K562 (cell line): ENCODE results near the gene PLEKHN1. TPM values are rescaled to one million over a fixed set of nuclear protein-coding genes. Genes with fewer than 3 reads are reported as not detected.

Experiments
- ATAC-seq: fragments of 200-7000 bp; cut with Tn5 transposase; 3 replicates; pipeline ENCODE4 v1.9.1; 2020; ENCODE audit warnings: moderate library complexity
- BruUV-seq: library from RNA; stranded (reverse); fragments of 400-500 nt; replicated peaks from 2 replicates; lab custom pipeline; 2021; lab: Mats Ljungman, UMichigan
- CTCF ChIA-PET: fragments of 300-600 bp; formaldehyde crosslinking; extraction: SDS; loops from one replicate; lab custom pipeline; 2021; ENCODE audit warnings: low intra/inter-chr PET ratio; lab: Yijun Ruan, JAX
- POLR2A ChIA-PET: fragments of 300-600, 350-650 bp; sonication (Branson Sonifier 250); formaldehyde crosslinking; extraction: SDS; loops from one replicate; lab custom pipeline; 2021; ENCODE audit warnings: antibody characterized with exemption, inconsistent platforms; lab: Yijun Ruan, JAX
- DNase-seq, 4 experiments: peaks; one replicate each; pipeline versions ENCODE4 v3.0.0 to v3.0.0-alpha.2; 2011 to 2018; ENCODE audit warnings: low spot score in 3 of 4, mixed read lengths in 3 of 4; ENCODE audit errors: extremely low read depth in 1 of 4
- FAIRE-seq: peaks from 2 replicates; lab custom pipeline; 2011; peaks lifted over from hg19 to GRCh38; lab: Jason Lieb, UNC
- H2AFZ ChIP-seq: 2 replicates; pipeline ENCODE4 v1.6.0; 2011; ENCODE audit warnings: low read depth, low read length, control low read depth, inconsistent platforms
- H3K27ac ChIP-seq: fragments of 200-600 bp; 3 replicates; pipeline ENCODE4 v1.8.0; 2011; ENCODE audit warnings: low read depth, mild to moderate bottlenecking, control low read depth, inconsistent platforms, low read length, moderate library complexity, mixed read lengths; ENCODE audit errors: extremely low read depth
- H3K27me3 ChIP-seq, 2 experiments: fragments of 300-600 bp in 1 of 2; 2 replicates in 1 of 2; 3 replicates in 1 of 2; pipeline versions ENCODE4 v1.6.0 to v1.8.0; 2011; ENCODE audit warnings: inconsistent platforms in 2 of 2, low read length in 2 of 2, mild to moderate bottlenecking in 1 of 2, mixed read lengths in 1 of 2, moderate library complexity in 1 of 2; ENCODE audit not compliant: control insufficient read depth in 2 of 2, insufficient read depth in 2 of 2
- H3K36me3 ChIP-seq: fragments of 300-600 bp; 3 replicates; pipeline ENCODE4 v1.8.0; 2011; ENCODE audit warnings: mild to moderate bottlenecking, low read length, inconsistent platforms; ENCODE audit not compliant: control insufficient read depth, insufficient read depth
- H3K4me1 ChIP-seq, 2 experiments: fragments of 200-600 bp in 1 of 2; replicated peaks in 1 of 2; 2 replicates in 1 of 2; 3 replicates in 1 of 2; pipeline versions ENCODE4 v1.5.1 to v1.8.0; 2011; ENCODE audit warnings: inconsistent platforms in 2 of 2, low read length in 2 of 2, mild to moderate bottlenecking in 1 of 2, mixed read lengths in 1 of 2, moderate library complexity in 1 of 2; ENCODE audit not compliant: control insufficient read depth in 2 of 2, insufficient read depth in 2 of 2
- H3K4me2 ChIP-seq: 2 replicates; pipeline ENCODE4 v1.6.1; 2011; ENCODE audit warnings: low read length, control low read depth, inconsistent platforms, mixed read lengths; ENCODE audit not compliant: insufficient read depth
- H3K4me3 ChIP-seq: fragments of 200-600 bp; sonication (generic), shearing (Covaris generic); 2 replicates; pipeline ENCODE4 v1.5.1; 2016; ENCODE audit warnings: control low read depth, inconsistent platforms
- H3K79me2 ChIP-seq: fragments of 200-600 bp; 3 replicates; pipeline ENCODE4 v1.8.0; 2011; ENCODE audit warnings: low read length, inconsistent platforms; ENCODE audit not compliant: control insufficient read depth, insufficient read depth
- H3K9ac ChIP-seq, 2 experiments: 2 replicates each; pipeline versions ENCODE4 v1.6.0 to v1.6.1; 2011; ENCODE audit warnings: low read depth in 2 of 2, low read length in 2 of 2, control low read depth in 1 of 2, inconsistent platforms in 1 of 2, mild to moderate bottlenecking in 1 of 2, mixed read lengths in 1 of 2; ENCODE audit not compliant: insufficient read depth in 1 of 2
- H3K9me1 ChIP-seq: one replicate; pipeline ENCODE4 v1.6.0; 2011; ENCODE audit warnings: inconsistent platforms, mild to moderate bottlenecking, low read length, moderate library complexity; ENCODE audit not compliant: control insufficient read depth, insufficient read depth
- H3K9me3 ChIP-seq: replicated peaks from 2 replicates; pipeline ENCODE4 v1.5.1; 2011; ENCODE audit warnings: low read depth, low read length, inconsistent platforms; ENCODE audit not compliant: control insufficient read depth, insufficient read depth
- H4K20me1 ChIP-seq: replicated peaks from 2 replicates; pipeline ENCODE4 v1.6.1; 2011; ENCODE audit warnings: low read length, inconsistent platforms, mixed read lengths; ENCODE audit not compliant: control insufficient read depth, insufficient read depth
- ATF3 ChIP-seq, 2 experiments: fragments of 450-650 bp in 1 of 2; sonication (generic) in 1 of 2; formaldehyde crosslinking in 1 of 2; IDR thresholded peaks in 1 of 2; conservative IDR thresholded peaks in 1 of 2; 2 replicates each; pipeline versions ENCODE4 v1.6.1 to v1.8.1; 2016 to 2023; ENCODE audit warnings: mild to moderate bottlenecking in 2 of 2, moderate library complexity in 2 of 2, inconsistent platforms in 1 of 2, missing genetic modification reagents in 1 of 2
- CREM ChIP-seq: IDR thresholded peaks from 2 replicates; pipeline ENCODE4 v1.6.1; 2014; ENCODE audit warnings: antibody characterized with exemption, low read depth
- DACH1 ChIP-seq: fragments of 450-650 bp; IDR thresholded peaks from 2 replicates; pipeline ENCODE4 v1.6.1; 2018; ENCODE audit not compliant: partially characterized antibody
- E2F6 ChIP-seq, 2 experiments: IDR thresholded peaks; 2 replicates each; pipeline ENCODE4 v1.6.1; 2011; ENCODE audit warnings: borderline replicate concordance in 1 of 2, control low read depth in 1 of 2, low read depth in 1 of 2, low read length in 1 of 2, mild to moderate bottlenecking in 1 of 2, mixed read lengths in 1 of 2, moderate library complexity in 1 of 2; ENCODE audit not compliant: insufficient read depth in 1 of 2, insufficient read length in 1 of 2, poor library complexity in 1 of 2, severe bottlenecking in 1 of 2; ENCODE audit errors: extremely low read depth in 1 of 2
- EP400 ChIP-seq: fragments of 450-650 bp; IDR thresholded peaks from 2 replicates; pipeline ENCODE4 v1.6.1; 2017; ENCODE audit warnings: antibody characterized with exemption, mild to moderate bottlenecking, moderate library complexity
- HMG20A ChIP-seq: fragments of 450-650 bp; formaldehyde crosslinking; conservative IDR thresholded peaks from 2 replicates; pipeline ENCODE4 v1.4.0; 2020; ENCODE audit warnings: mild to moderate bottlenecking, mixed read lengths
- MAX ChIP-seq: sonication (generic); formaldehyde crosslinking; IDR thresholded peaks from 2 replicates; pipeline ENCODE4 v1.9.0; 2022; ENCODE audit warnings: mild to moderate bottlenecking, missing genetic modification reagents
- NR2C1 ChIP-seq, 2 experiments: fragments of 450-650 bp; IDR thresholded peaks; 2 replicates each; pipeline ENCODE4 v1.6.1; 2017; ENCODE audit warnings: mild to moderate bottlenecking in 2 of 2, antibody characterized with exemption in 1 of 2, inconsistent platforms in 1 of 2, missing compliant biosample characterization in 1 of 2, missing genetic modification characterization in 1 of 2
- TRIM25 ChIP-seq: fragments of 450-650 bp; IDR thresholded peaks from 2 replicates; pipeline ENCODE4 v1.7.0; 2016; ENCODE audit warnings: borderline replicate concordance
- USF1 ChIP-seq: sonication (generic); formaldehyde crosslinking; IDR thresholded peaks from 2 replicates; pipeline ENCODE4 v1.9.0; 2022; ENCODE audit warnings: mild to moderate bottlenecking, missing genetic modification reagents
- ZBTB26 ChIP-seq: fragments of 450-650 bp; formaldehyde crosslinking; IDR thresholded peaks from 2 replicates; pipeline ENCODE4 v1.4.0; 2022; ENCODE audit warnings: missing genetic modification characterization
- WGBS: fragments of 100-300 bp; shearing (Covaris generic); methylation state at CpG from one replicate; pipeline ENCODE4 v1.1.6; 2016; ENCODE audit warnings: low coverage, mixed read lengths; ENCODE audit not compliant: insufficient coverage; ENCODE audit errors: missing lambda C conversion rate; 5-methylcytosine and 5-hydroxymethylcytosine counted together
- in situ Hi-C: fragments of 300-500 bp; cut with MboI; formaldehyde crosslinking; loops from 4 replicates; pipeline ENCODE4 v1.15.0; 2018; ENCODE audit warnings: inconsistent platforms, mixed read lengths
- intact Hi-C: fragments of 100-400 bp; cut with micrococcal nuclease; formaldehyde crosslinking; loops from 2 replicates; pipeline ENCODE4 v1.14.2; 2022
- polyA plus RNA-seq, 8 experiments: library from polyadenylated mRNA; depleted of rRNA in 4 of 8; stranded (reverse) in 5 of 8; unstranded in 3 of 8; fragments of >200 nt; fragmentation: Nextera tagmentation in 2 of 8; fragmentation: Illumina TruSeq in 1 of 8; extraction: Ambion mirVana in 2 of 8; extraction: Trizol in 1 of 8; gene quantifications; 2 replicates each; pipeline versions ENCODE4 v1.2.1 to v1.2.3, GENCODE V29; 2011 to 2014; ENCODE audit warnings: inconsistent platforms in 1 of 8, missing spikeins in 1 of 8
- total RNA-seq, 7 experiments: library from RNA; depleted of rRNA in 6 of 7; stranded (reverse); fragments of >200 nt in 6 of 7; fragmentation: Illumina TruSeq in 2 of 7; extraction: Trizol in 2 of 7; gene quantifications; 2 replicates each; pipeline versions ENCODE4 v1.2.1 to v1.2.3, GENCODE V29; 2011 to 2021; ENCODE audit warnings: low replicate concordance in 1 of 7

The PLEKHN1 gene
- total and polyA plus RNA-seq, 9 of the 15 experiments (the other 6 are each of a cell fraction or from before 2014, with no cell fraction given): 0.07 to 1.5 (median 0.13) TPM; not detected in 2

- FAIRE-seq (no peak), DNase-seq (peak in 2 of 4 experiments; percentile 21 to 22), ATAC-seq (no peak)
- no peak overlapping the region for H2AFZ ChIP-seq
- H3K4me3 ChIP-seq: no peak overlapping the region
- peaks cover 3% of the 10 kb centered on the region; the same call in 1 of the 3 replicates for H3K79me2 ChIP-seq
- H3K27me3 ChIP-seq: no peaks in the 10 kb centered on the region
- in situ Hi-C loops (no loop called here), intact Hi-C loops (no loop called here)
- no peaks in the 10 kb centered on the region for H3K36me3 ChIP-seq
- peaks cover 35 to 51% of the 10 kb centered on the region in 2 experiments for H3K4me1 ChIP-seq
- H3K9me3 ChIP-seq: no peaks in the 10 kb centered on the region; the same call in none of the 2 replicates
- 82% methylated on average over 36 of the region's 37 CpGs for WGBS
- 0 out of 2 replicates have a peak, but pooled peaks cover 4% of the 10 kb centered on the region for H4K20me1 ChIP-seq
- no peaks in the 10 kb centered on the region for H3K9me1 ChIP-seq
- ChIA-PET CTCF (no interaction called here), POLR2A (interaction anchor here (1.1 kb wide), 1 partner anchor 11 kb away, joined by 5 read pairs; no protein-coding TSS in a partner anchor)
- H3K4me2 ChIP-seq: no peak overlapping the region
- H3K9ac ChIP-seq: peak overlapping the region in 1 of 2 experiments; percentile 90; a peak in 2 of 4 replicates
- no peak overlapping the region for H3K27ac ChIP-seq
- BruUV-seq: no TSS peak
- TF ChIP-seq TRIM25 (no peak), ATF3 (IDR thresholded peaks at IDR 0.05) (peak; percentile 55; the same call in 1 of the 2 replicates), ATF3 (CRISPR knock-in tag; conservative IDR thresholded peaks at IDR 0.05) (no peak), EP400 (peak; percentile 17; the same call in 1 of the 2 replicates), CREM (0 out of 2 replicates have a peak, but pooled peaks have one; percentile 1), ZBTB26 (CRISPR knock-in tag) (no peak), DACH1 (no peak), HMG20A (CRISPR knock-in tag) (no peak), USF1 (CRISPR knock-in tag) (peak; percentile 43; the same call in 1 of the 2 replicates), E2F6 (IDR thresholded peaks at IDR 0.05; ENCODE audit: borderline replicate concordance in 1 of 2, extremely low read depth in 1 of 2, insufficient read depth in 1 of 2, insufficient read length in 1 of 2, low read depth in 1 of 2, low read length in 1 of 2, poor library complexity in 1 of 2, severe bottlenecking in 1 of 2) (peak in 1 of 2 experiments; percentile 27), NR2C1 (IDR thresholded peaks at IDR 0.05) (no peak), NR2C1 (tag; IDR thresholded peaks at IDR 0.05) (peak; percentile 83), MAX (CRISPR knock-in tag) (peak; percentile 61)
Measured at GRCh38 chr1:1006305-1007159, 40.2 kb downstream of the PLEKHN1 start.
